Left ventricle myocardium inferior (tissue), 1 donor: ENCODE data around the gene SLC12A7. TPM values are rescaled to one million over a fixed set of nuclear protein-coding genes. Genes with fewer than 3 reads are reported as not detected.

ENCODE experiments used
- DNase-seq: peaks from one replicate; pipeline ENCODE4 v3.0.0-alpha.2; 2020
- H3K27ac ChIP-seq: fragments of 200-600 bp; replicated peaks from 2 replicates; pipeline ENCODE4 v1.8.0; 2021
- H3K27me3 ChIP-seq: fragments of 200-600 bp; 2 replicates; pipeline ENCODE4 v1.8.0; 2021; ENCODE audit warnings: low read depth
- H3K36me3 ChIP-seq: fragments of 200-600 bp; 2 replicates; pipeline ENCODE4 v1.8.0; 2021
- H3K4me1 ChIP-seq: fragments of 200-600 bp; 2 replicates; pipeline ENCODE4 v1.8.0; 2021
- H3K4me3 ChIP-seq: fragments of 200-600 bp; 2 replicates; pipeline ENCODE4 v1.8.0; 2021; ENCODE audit warnings: mild to moderate bottlenecking, moderate library complexity
- H3K9me3 ChIP-seq: fragments of 200-600 bp; replicated peaks from 2 replicates; pipeline ENCODE4 v1.8.0; 2021
- CTCF ChIP-seq: fragments of 200-600 bp; IDR thresholded peaks from 2 replicates; pipeline ENCODE4 v1.8.0; 2021; ENCODE audit warnings: antibody characterized with exemption, mild to moderate bottlenecking, borderline replicate concordance
- intact Hi-C: fragments of 100-400 bp; cut with micrococcal nuclease; formaldehyde crosslinking; loops from one replicate; pipeline ENCODE4 v1.11.0; 2022
- total RNA-seq: library from RNA; stranded (reverse); fragmentation: NEBNext Ultra II Directional; extraction: Animal tissue kit (Norgen Biotek cat#: 25700); gene quantifications from one replicate; pipeline ENCODE4 v1.2.1, GENCODE V29; 2021
- donor health status: DM: no; HTN: yes; CAD: no; lungs with severe emphysema.

Gene SLC12A7
- total RNA-seq, 1 donor from 2014 or later: 140 TPM

GRCh38 chr5:1105350-1106265 lies 6.3 kb downstream of the SLC12A7 start:
- peak overlapping the region; percentile 58 for H3K4me3 ChIP-seq
- intact Hi-C loops: no loop called here
- no peak for TF ChIP-seq CTCF

GRCh38 chr5:1104327-1105006 lies 7.4 kb downstream of the SLC12A7 start:
- no peak for TF ChIP-seq CTCF
- Histone ChIP-seq H3K36me3 (peaks cover 8% of the 10 kb centered on the region), H3K27me3 (no peaks in the 10 kb centered on the region), H3K9me3 (no peaks in the 10 kb centered on the region), H3K27ac (peak overlapping the region; percentile 98), H3K4me1 (peaks cover 100% of the 10 kb centered on the region), H3K4me3 (peak overlapping the region; percentile 58)
- intact Hi-C loops: no loop called here
- DNase-seq: no peak

More at GRCh38 chr5:1105350-1106265, 6.3 kb downstream of the SLC12A7 start:
- Histone ChIP-seq H3K27me3 (no peaks in the 10 kb centered on the region), H3K4me1 (peaks cover 100% of the 10 kb centered on the region), H3K27ac (peak overlapping the region; percentile 98), H3K9me3 (no peaks in the 10 kb centered on the region), H3K36me3 (no peaks in the 10 kb centered on the region)
- DNase-seq: no peak

DNA sequence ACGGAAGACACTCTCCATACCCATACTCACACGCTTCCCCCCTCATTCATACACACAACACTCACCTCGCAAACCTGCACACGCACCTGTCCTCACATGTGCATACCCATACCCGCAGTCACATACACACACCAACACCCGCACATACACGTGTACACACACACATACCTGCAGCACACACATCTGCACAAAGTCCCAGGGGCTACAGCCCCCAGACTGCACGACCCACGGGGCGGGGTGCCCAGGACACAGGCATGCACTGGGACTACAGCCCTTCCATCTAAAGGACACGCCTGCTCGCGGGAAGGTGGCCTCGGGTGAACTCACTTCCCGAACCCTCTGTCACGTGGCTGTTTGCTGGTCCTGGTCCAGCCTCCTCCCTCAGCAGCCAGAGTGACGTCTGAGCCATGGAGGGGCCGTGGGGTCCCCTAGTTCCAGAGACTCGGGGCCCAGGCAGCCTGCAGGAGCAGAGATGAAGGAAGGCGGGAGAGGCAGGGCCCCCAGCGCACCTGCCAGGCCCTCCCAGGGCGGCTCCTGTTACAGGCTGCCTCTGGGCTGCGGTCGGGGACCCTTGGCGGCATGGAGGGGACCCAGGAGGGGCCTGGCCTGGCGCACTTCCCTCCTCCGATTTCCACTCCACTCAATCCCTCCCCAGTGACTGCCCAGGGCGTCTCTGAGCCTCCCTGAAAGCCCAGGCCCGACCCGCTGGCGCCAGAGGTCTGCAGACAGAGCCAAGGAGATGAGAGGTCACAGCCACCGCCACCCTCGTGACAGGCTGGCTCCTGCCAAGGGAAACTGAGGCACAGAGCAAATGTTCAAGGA lies 8.1 kb downstream of the SLC12A7 start:
- peak; percentile 88 for DNase-seq
- H3K27ac ChIP-seq: peak overlapping the region; percentile 98
- intact Hi-C loops: no loop called here
- H3K4me3 ChIP-seq: peak overlapping the region; percentile 58
- peaks cover 9% of the 10 kb centered on the region for H3K36me3 ChIP-seq
- peaks cover 100% of the 10 kb centered on the region for H3K4me1 ChIP-seq
- H3K9me3 ChIP-seq: no peaks in the 10 kb centered on the region
- TF ChIP-seq CTCF: no peak
- H3K27me3 ChIP-seq: no peaks in the 10 kb centered on the region

GRCh38 chr5:1103093-1103492 lies 8.8 kb downstream of the SLC12A7 start:
- intact Hi-C loops: no loop called here

More at GRCh38 chr5:1103093-1103492, 8.8 kb downstream of the SLC12A7 start:
- peaks cover 9% of the 10 kb centered on the region for H3K36me3 ChIP-seq
- no peak for DNase-seq
- H3K27me3 ChIP-seq: no peaks in the 10 kb centered on the region
- TF ChIP-seq CTCF: no peak
- H3K9me3 ChIP-seq: no peaks in the 10 kb centered on the region
- H3K4me1 ChIP-seq: peaks cover 96% of the 10 kb centered on the region
- H3K4me3 ChIP-seq: peak overlapping the region; percentile 58
- peak overlapping the region; percentile 98 for H3K27ac ChIP-seq
